ENCODE measurements around the gene IL21R. TPM values are rescaled to one million over a fixed set of nuclear protein-coding genes. Genes with fewer than 3 reads are reported as not detected.
A peak's percentile ranks its signal among the peaks of the same experiment; 100 is the strongest.
"Not testable (repeated sequence)": the region's sequence is repeated elsewhere in the genome, so short reads cannot be mapped to it uniquely, and the experiment has no call there.

Gene IL21R
- total and polyA plus RNA-seq, 11 donors = 0.04 to 6.0 (median 0.26) TPM; not detected in 1

- ATAC-seq = no peak
- H3K27me3 ChIP-seq = no peaks in the 10 kb centered on the region
- H3K36me3 ChIP-seq = no peaks in the 10 kb centered on the region
- no peak overlapping the region for H3K27ac ChIP-seq
- peaks cover 0 to 50% (median 18%) of the 10 kb centered on the region in 12 donors for H3K9me3 ChIP-seq
- DNase-seq = no peak
- H3K4me3 ChIP-seq = no peak overlapping the region
- intact Hi-C loops (cut with DNase I) = no loop called here
- TF ChIP-seq POLR2A (IDR thresholded peaks at IDR 0.05) (no peak), CTCF (IDR thresholded peaks at IDR 0.05) (no peak)
- peaks cover 0 to 22% (median 0%) of the 10 kb centered on the region in 12 donors for H3K4me1 ChIP-seq
Observed at GRCh38 chr16:27394516-27394915, 7.5 kb upstream of the IL21R start.

- H3K4me1 ChIP-seq = peaks cover 0 to 46% (median 11%) of the 10 kb centered on the region in 12 donors
- H3K27ac ChIP-seq; DNase-seq; ATAC-seq; H3K4me3 ChIP-seq; H3K36me3 ChIP-seq; intact Hi-C loops (cut with DNase I): not testable (repeated sequence)
- 83 to 88% (median 86%) methylated on average over 15 of the region's 15 CpGs for WGBS, 4 donors
- H3K9me3 ChIP-seq = peaks cover 0 to 34% (median 13%) of the 10 kb centered on the region in 12 donors
- H3K27me3 ChIP-seq = peaks cover 0 to 13% (median 0%) of the 10 kb centered on the region in 9 donors
Observed at GRCh38 chr16:27398341-27398893, 3.6 kb upstream of the IL21R start.

GRCh38 chr16:27398894-27399853, 2.8 kb upstream of the IL21R start:
- Histone ChIP-seq H3K4me3 (no peak overlapping the region), H3K27ac (no peak overlapping the region), H3K36me3 (no peaks in the 10 kb centered on the region), H3K9me3 (peaks cover 0 to 27% (median 11%) of the 10 kb centered on the region in 12 donors), H3K4me1 (peaks cover 0 to 50% (median 11%) of the 10 kb centered on the region in 12 donors), H3K27me3 (peaks cover 0 to 19% (median 2%) of the 10 kb centered on the region in 9 donors)
- WGBS, 4 donors = 69 to 83% (median 78%) methylated on average over 8 of the region's 8 CpGs
- no peak for DNase-seq
- intact Hi-C loops (cut with DNase I) = no loop called here
- no peak for TF ChIP-seq CTCF (IDR thresholded peaks at IDR 0.05)
- TF ChIP-seq POLR2A (IDR thresholded peaks at IDR 0.05) = no peak
- no peak for ATAC-seq

GRCh38 chr16:27399969-27400368, 2.0 kb upstream of the IL21R start:
- TF ChIP-seq CTCF (IDR thresholded peaks at IDR 0.05) (no peak), POLR2A (IDR thresholded peaks at IDR 0.05) (no peak)
- peaks cover 0 to 23% (median 2%) of the 10 kb centered on the region in 9 donors for H3K27me3 ChIP-seq
- ATAC-seq = no peak
- H3K9me3 ChIP-seq = peaks cover 0 to 19% (median 7%) of the 10 kb centered on the region in 12 donors
- intact Hi-C loops (cut with DNase I) = no loop called here
- no peak overlapping the region for H3K4me3 ChIP-seq
- H3K4me1 ChIP-seq = peaks cover 0 to 58% (median 11%) of the 10 kb centered on the region in 12 donors
- WGBS, 4 donors = 91 to 97% (median 92%) methylated on average over 2 of the region's 2 CpGs
- no peak for DNase-seq
- no peaks in the 10 kb centered on the region for H3K36me3 ChIP-seq
- peak overlapping the region in 1 of 12 donors; percentile 71 for H3K27ac ChIP-seq

Measured in heart left ventricle (tissue), 16 donors.